Neural crest cell (in vitro differentiated cells): Measurements from ENCODE around the gene BMAL1. TPM values are rescaled to one million over a fixed set of nuclear protein-coding genes. Genes with fewer than 3 reads are reported as not detected.

ENCODE experiments used
- DNase-seq: peaks from one replicate; pipeline ENCODE4 v3.0.0; 2021; ENCODE audit warnings: low read depth, mixed read lengths, low spot score
- H3K27ac Mint-ChIP-seq: one replicate; pipeline ENCODE4 v1.8.0; 2021; ENCODE audit warnings: mild to moderate bottlenecking, mixed read lengths; ENCODE audit not compliant: unreplicated experiment
- H3K27me3 Mint-ChIP-seq: 2 replicates; pipeline ENCODE4 v1.8.0; 2021; ENCODE audit warnings: low read depth, mild to moderate bottlenecking, mixed read lengths
- H3K36me3 Mint-ChIP-seq: 2 replicates; pipeline ENCODE4 v1.8.0; 2021; ENCODE audit warnings: low read depth, mild to moderate bottlenecking, mixed read lengths
- H3K4me1 Mint-ChIP-seq: 2 replicates; pipeline ENCODE4 v1.8.0; 2021; ENCODE audit warnings: mixed read lengths
- H3K4me3 Mint-ChIP-seq: one replicate; pipeline ENCODE4 v1.8.0; 2021; ENCODE audit warnings: mild to moderate bottlenecking, mixed read lengths
- H3K9me3 Mint-ChIP-seq: 2 replicates; pipeline ENCODE4 v1.8.0; 2021; ENCODE audit warnings: mixed read lengths
- CTCF ChIP-seq: fragments of 200-600 bp; sonication (generic); conservative IDR thresholded peaks from 2 replicates; pipeline ENCODE4 v1.5.0; 2021; ENCODE audit warnings: antibody characterized with exemption, mild to moderate bottlenecking
- total RNA-seq: library from RNA; stranded (reverse); gene quantifications from 2 replicates; pipeline ENCODE4 v1.2.1, GENCODE V29; 2021

BMAL1 gene
- total RNA-seq, 1 donor from 2014 or later, result 5.1 TPM

DNA sequence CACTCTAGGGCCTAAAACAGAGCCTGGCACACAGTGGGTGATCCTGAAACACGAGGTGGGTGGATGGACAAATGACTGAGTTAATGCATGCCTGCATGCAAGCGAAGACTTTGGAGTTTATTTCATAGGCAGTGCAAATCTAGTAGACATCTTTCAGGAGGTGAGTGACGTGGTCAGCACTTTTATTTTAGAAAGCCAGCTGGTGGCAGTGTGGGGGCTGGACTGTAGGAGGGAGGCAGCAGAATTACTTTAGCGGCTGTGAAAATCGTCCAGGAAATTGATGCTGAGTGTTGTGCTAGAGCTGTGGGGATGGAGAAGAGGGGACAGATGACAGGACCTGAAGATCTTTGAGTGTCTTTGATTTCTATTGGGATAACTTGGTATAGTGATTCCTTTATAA, 47.1 kb downstream of the BMAL1 start:
- no peaks in the 10 kb centered on the region for H3K27me3 Mint-ChIP-seq
- peaks cover 29% of the 10 kb centered on the region for H3K4me1 Mint-ChIP-seq
- H3K9me3 Mint-ChIP-seq, result no peaks in the 10 kb centered on the region
- no peaks in the 10 kb centered on the region for H3K36me3 Mint-ChIP-seq
- TF ChIP-seq CTCF, result no peak
- DNase-seq, result no peak
- H3K27ac Mint-ChIP-seq, result no peak overlapping the region
- no peak overlapping the region for H3K4me3 Mint-ChIP-seq

DNA sequence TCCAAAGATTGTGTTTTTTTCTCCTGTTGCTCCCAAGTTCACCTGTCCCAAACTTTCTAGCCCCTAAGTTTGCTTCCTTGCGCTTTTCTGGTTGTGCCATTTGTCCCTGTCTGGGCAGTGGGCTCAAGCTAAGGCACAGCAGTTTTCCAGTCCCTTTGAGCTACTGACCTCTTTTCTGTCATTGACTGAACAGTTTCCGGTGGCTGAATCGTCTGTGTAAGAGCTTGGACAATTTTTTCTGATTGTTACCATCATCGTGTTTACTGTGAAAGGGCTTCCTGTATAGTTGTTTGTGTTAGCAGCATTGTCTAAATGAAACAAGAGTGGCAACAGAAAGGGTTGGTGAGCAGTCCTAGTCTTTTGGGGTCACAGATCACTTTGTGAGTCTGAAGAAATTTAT, 49.8 kb downstream of the BMAL1 start:
- no peak overlapping the region for H3K27ac Mint-ChIP-seq
- no peak for TF ChIP-seq CTCF
- DNase-seq, result no peak
- no peaks in the 10 kb centered on the region for H3K27me3 Mint-ChIP-seq
- H3K9me3 Mint-ChIP-seq, result no peaks in the 10 kb centered on the region
- no peaks in the 10 kb centered on the region for H3K36me3 Mint-ChIP-seq
- no peak overlapping the region for H3K4me3 Mint-ChIP-seq
- peaks cover 35% of the 10 kb centered on the region for H3K4me1 Mint-ChIP-seq

GRCh38 chr11:13328286-13328685, 50.7 kb downstream of the BMAL1 start:
- Mint-ChIP-seq H3K36me3 (no peaks in the 10 kb centered on the region), H3K27ac (peak overlapping the region; percentile 79), H3K27me3 (no peaks in the 10 kb centered on the region), H3K4me1 (peaks cover 38% of the 10 kb centered on the region), H3K4me3 (no peak overlapping the region), H3K9me3 (no peaks in the 10 kb centered on the region)
- no peak for TF ChIP-seq CTCF
- DNase-seq, result no peak

DNA sequence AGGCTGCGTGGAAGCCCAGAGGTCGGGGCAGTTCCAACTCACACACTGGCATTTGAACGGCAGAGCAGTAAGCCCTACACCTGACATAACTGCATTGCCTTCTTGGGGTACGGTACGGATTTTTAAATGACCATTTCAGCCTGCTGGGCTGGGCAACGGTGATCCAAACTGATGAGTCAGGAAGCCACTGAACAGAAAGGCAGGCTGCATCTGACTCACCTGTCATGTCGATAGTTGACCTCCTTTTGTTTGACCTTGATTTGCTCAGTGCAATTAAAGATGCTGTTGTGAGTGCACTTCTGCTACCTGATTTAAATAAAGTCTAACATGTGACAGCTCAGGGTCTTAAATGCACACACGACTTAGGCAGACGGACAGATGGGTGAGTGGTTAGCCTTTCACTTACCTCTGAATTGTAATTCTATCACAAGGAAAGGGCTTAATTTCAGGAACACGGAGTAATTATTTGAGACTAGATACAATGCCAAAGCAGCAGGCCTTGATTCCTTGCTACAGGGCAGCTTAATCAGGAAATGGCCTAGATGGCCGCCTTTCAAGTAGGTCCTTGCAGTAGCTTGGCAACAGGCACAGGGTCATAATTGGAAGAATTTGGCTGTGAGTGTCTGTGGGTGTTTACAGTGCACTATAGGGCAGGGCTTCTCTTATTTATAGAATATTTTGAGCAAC, 52.2 kb downstream of the BMAL1 start:
- H3K27me3 Mint-ChIP-seq, result no peaks in the 10 kb centered on the region
- peaks cover 38% of the 10 kb centered on the region for H3K4me1 Mint-ChIP-seq
- DNase-seq, result no peak
- TF ChIP-seq CTCF, result no peak
- no peaks in the 10 kb centered on the region for H3K36me3 Mint-ChIP-seq
- no peak overlapping the region for H3K4me3 Mint-ChIP-seq
- H3K9me3 Mint-ChIP-seq, result no peaks in the 10 kb centered on the region
- H3K27ac Mint-ChIP-seq, result no peak overlapping the region

GRCh38 chr11:13332124-13332523, 54.5 kb downstream of the BMAL1 start:
- no peak for TF ChIP-seq CTCF
- Mint-ChIP-seq H3K27ac (no peak overlapping the region), H3K36me3 (no peaks in the 10 kb centered on the region), H3K27me3 (no peaks in the 10 kb centered on the region), H3K4me3 (no peak overlapping the region), H3K4me1 (peaks cover 40% of the 10 kb centered on the region), H3K9me3 (no peaks in the 10 kb centered on the region)
- DNase-seq, result no peak
